ENCODE results near the gene SRGN.

- TF ChIP-seq CTCF (IDR thresholded peaks at IDR 0.05; ENCODE audit: insufficient read depth, low read length) (no peak), REST (IDR thresholded peaks at IDR 0.05; ENCODE audit: insufficient replicate concordance, low read depth) (no peak), POLR2AphosphoS5 (IDR thresholded peaks at IDR 0.05; ENCODE audit: low read depth) (peak; percentile 58; the same call in 1 of the 2 replicates), GABPA (IDR thresholded peaks at IDR 0.05; ENCODE audit: low read depth) (no peak), SPI1 (IDR thresholded peaks at IDR 0.05; ENCODE audit: borderline replicate concordance, low read depth) (no peak)
Measured at GRCh38 chr10:69101451-69102095, 13.7 kb downstream of the SRGN start.

All from HL-60 (cell line).